ENCODE measurements around the gene BMERB1.

The BMERB1 gene

DNA sequence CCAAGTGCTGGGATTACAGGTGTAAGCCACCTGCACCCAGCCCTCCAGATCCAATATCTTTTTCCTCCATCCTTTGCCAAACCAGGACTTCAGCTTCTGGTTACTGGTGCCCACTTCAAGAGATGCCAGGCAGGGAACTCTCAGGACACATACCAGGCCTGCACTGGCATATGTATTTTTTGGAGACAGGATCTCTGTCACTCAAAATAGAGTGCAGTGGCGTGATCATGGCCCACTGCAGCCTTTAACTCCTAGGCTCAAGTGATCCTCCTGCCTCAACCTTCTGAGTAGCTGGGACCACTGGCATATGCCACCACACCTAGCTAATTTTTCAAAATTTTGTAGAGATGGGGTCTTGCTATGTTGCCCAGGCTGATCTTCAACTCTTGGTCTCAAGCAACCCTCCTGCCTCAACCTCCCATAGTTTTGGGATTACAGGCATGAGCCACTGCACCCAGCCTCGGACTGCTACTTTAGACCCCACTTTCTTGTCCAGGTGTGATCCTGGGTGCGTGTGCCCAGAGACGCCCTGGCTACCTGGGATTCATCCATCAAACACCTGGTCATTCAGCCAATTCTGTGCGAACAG is 55.8 kb downstream of the BMERB1 start:
- H3K27ac Mint-ChIP-seq, result no peak overlapping the region
- no peaks in the 10 kb centered on the region for H3K9me3 Mint-ChIP-seq
- no peaks in the 10 kb centered on the region for H3K27me3 Mint-ChIP-seq (ENCODE audit: low read depth)
- H3K36me3 Mint-ChIP-seq (ENCODE audit: low read depth), result peaks cover 1% of the 10 kb centered on the region
- H3K4me3 Mint-ChIP-seq, result no peak overlapping the region
- peaks cover 4% of the 10 kb centered on the region for H3K4me1 Mint-ChIP-seq (ENCODE audit: low read depth)

DNA sequence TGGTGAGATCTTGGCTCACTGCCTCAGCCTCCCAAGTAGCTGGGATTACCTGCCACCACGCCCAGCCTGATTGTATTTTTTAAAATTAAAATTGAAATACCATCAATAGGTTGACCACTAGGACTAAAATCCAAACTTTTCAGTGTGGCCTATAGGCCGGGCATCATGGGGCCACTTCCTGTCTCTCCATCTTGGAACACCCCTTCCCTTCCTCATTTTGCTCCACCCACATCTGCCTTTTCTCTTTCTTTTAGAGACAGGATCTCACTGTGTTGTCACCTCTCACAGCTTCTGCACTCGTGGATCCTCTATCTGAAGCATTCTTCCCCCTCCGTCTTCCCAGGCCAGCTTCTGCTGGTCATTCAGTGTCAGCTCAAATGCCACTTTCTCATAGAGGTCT is 57.0 kb downstream of the BMERB1 start:
- H3K36me3 Mint-ChIP-seq (ENCODE audit: low read depth), result peaks cover 1% of the 10 kb centered on the region
- H3K9me3 Mint-ChIP-seq, result no peaks in the 10 kb centered on the region
- H3K4me3 Mint-ChIP-seq, result no peak overlapping the region
- peaks cover 4% of the 10 kb centered on the region for H3K4me1 Mint-ChIP-seq (ENCODE audit: low read depth)
- H3K27ac Mint-ChIP-seq, result no peak overlapping the region
- H3K27me3 Mint-ChIP-seq (ENCODE audit: low read depth), result no peaks in the 10 kb centered on the region

DNA sequence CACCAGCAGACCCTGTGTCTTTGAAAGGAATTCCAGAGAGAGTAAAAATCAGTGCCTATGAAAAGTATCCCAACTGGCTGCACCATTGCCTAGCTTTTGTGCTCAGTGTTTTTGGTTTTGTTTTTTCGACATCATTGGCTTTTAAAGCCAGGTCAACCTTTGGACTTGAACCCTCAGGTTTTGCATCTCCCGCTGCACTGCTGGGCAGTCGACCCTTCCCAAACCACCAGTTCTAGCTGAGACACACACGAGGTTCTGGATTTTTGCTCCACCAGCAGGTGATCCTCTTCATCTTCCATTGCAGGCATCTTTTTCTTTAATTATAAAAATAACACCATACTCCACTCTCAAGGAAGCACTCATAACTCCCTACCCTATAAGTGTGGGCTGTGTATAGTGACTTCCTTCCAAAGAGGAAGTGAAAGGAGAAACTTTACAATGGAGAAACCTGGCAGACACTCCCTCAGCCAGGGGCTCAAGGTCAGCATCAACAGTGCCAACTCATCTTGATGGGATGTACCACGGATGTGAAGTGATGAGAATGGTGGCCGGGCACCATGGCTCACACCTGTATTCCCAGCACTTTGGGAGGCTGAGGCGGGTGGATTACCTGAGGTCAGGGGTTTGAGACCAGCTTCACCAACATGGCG is 57.8 kb downstream of the BMERB1 start:
- Mint-ChIP-seq H3K4me1 (ENCODE audit: low read depth) (peaks cover 4% of the 10 kb centered on the region), H3K4me3 (no peak overlapping the region), H3K36me3 (ENCODE audit: low read depth) (peaks cover 1% of the 10 kb centered on the region), H3K9me3 (no peaks in the 10 kb centered on the region), H3K27ac (no peak overlapping the region), H3K27me3 (ENCODE audit: low read depth) (no peaks in the 10 kb centered on the region)

DNA sequence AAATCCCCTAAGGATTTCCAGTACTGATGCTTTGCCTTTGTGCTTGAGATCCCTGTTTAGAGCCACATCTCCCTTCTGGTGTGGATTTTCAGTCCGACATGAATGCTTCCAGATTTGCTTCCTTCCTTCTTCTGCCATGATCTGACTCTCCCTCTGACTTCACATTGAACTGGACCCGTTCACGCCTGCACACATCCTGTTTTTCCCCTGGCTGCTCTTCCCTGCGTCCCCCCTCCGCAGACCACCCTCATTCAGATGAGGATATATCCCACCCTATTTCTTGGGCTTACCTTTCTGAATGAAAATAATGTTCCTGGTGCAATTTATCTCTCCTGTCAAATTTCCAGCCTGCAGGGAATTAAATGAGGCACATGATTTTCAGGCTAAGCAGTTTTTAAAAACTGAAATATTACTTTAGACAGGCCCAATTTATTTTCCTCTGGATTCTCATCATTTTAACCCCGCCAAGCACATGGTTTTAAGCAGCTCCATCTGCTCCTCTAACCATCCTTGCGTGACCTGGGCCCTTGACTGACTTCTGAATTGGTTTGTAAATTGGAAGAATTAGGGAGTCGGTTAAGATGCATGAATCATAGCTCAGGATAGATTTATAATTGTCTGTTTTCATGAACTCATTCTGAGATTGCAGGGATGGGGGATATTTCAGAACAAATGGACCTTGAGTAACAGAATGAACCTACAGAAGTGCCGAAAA is 59.2 kb downstream of the BMERB1 start:
- Mint-ChIP-seq H3K9me3 (no peaks in the 10 kb centered on the region), H3K36me3 (ENCODE audit: low read depth) (peaks cover 1% of the 10 kb centered on the region), H3K27ac (no peak overlapping the region), H3K4me1 (ENCODE audit: low read depth) (peaks cover 4% of the 10 kb centered on the region), H3K4me3 (no peak overlapping the region), H3K27me3 (ENCODE audit: low read depth) (no peaks in the 10 kb centered on the region)

DNA sequence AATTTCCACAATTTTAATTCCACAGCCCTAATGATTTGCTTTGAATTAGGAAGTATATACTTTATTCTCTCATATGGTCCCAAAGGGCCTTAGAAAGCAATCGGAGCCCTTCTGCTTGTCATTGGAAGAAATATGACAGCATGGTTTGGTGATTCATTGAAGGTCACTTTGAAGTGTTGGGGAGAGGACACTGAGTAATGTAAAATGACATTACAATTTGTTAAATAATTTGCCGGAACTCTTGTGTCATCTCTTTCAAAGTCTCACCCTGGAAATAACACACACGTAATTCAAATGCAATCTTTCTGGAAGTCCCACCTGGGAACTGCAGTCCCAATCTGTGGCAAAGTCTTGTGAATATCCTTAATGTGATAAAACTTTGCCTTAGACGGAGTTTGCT is 59.8 kb downstream of the BMERB1 start:
- Mint-ChIP-seq H3K36me3 (ENCODE audit: low read depth) (peaks cover 1% of the 10 kb centered on the region), H3K9me3 (no peaks in the 10 kb centered on the region), H3K4me1 (ENCODE audit: low read depth) (no peaks in the 10 kb centered on the region), H3K27ac (no peak overlapping the region), H3K4me3 (no peak overlapping the region), H3K27me3 (ENCODE audit: low read depth) (no peaks in the 10 kb centered on the region)

DNA sequence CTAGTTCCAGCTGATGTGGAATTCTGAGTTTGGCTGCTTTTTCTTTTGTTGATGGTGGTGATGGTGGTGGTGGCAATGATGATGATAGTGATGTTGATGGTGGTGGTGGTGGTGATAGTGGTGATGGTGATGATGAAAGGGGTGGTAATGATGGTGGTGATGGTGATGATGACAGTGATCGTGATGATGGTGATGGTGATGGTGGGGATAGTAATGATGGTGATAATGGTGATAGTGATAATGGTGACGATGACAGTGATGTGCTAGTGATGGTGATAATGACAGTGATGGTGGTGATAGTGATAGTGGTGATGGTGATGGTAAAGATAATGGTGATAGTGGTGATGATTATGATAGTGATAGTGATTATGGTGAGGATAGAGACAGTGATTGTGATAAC is 61.5 kb downstream of the BMERB1 start:
- H3K36me3 Mint-ChIP-seq (ENCODE audit: low read depth), result no peaks in the 10 kb centered on the region
- H3K4me1 Mint-ChIP-seq (ENCODE audit: low read depth), result no peaks in the 10 kb centered on the region
- H3K9me3 Mint-ChIP-seq, result no peaks in the 10 kb centered on the region
- H3K27ac Mint-ChIP-seq, result no peak overlapping the region
- H3K4me3 Mint-ChIP-seq, result no peak overlapping the region
- no peaks in the 10 kb centered on the region for H3K27me3 Mint-ChIP-seq (ENCODE audit: low read depth)

DNA sequence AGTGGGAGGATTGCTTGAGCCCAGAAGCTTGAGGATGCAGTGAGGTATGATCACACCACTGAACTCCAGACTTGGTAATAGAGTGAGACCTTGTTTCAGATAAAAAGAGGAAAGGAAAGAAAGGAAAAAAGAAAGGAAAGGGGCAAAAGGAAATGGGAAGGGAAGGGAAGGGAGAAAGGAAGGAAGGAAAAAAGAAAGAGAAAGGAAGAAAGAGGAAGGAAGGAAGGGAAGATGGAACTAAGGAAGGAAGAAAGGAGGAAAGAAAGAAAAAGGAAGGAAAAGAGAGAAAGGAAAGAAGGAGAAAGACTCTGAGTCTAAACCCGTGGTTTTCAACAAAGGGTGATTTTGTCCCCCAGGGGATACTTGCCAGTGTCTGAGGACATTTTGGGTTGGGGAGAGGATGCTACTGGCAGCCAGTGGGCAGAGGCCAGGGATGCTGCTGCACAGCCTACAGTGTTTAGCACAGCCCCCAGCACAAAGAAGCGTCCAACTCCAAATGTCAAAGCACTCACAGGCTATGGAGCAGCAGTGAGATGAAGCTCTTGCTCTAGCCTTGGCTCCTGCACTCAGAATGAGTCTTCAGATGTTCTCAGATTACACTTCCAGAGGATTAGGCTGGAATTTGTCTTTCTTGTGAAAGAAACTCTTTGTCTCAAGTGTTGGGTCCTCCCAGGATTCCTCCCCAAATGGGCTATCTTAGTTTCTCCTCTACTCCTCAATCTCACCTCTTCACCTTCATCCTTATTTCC is 64.2 kb downstream of the BMERB1 start:
- Mint-ChIP-seq H3K27me3 (ENCODE audit: low read depth) (no peaks in the 10 kb centered on the region), H3K27ac (no peak overlapping the region), H3K4me3 (no peak overlapping the region)

DNA sequence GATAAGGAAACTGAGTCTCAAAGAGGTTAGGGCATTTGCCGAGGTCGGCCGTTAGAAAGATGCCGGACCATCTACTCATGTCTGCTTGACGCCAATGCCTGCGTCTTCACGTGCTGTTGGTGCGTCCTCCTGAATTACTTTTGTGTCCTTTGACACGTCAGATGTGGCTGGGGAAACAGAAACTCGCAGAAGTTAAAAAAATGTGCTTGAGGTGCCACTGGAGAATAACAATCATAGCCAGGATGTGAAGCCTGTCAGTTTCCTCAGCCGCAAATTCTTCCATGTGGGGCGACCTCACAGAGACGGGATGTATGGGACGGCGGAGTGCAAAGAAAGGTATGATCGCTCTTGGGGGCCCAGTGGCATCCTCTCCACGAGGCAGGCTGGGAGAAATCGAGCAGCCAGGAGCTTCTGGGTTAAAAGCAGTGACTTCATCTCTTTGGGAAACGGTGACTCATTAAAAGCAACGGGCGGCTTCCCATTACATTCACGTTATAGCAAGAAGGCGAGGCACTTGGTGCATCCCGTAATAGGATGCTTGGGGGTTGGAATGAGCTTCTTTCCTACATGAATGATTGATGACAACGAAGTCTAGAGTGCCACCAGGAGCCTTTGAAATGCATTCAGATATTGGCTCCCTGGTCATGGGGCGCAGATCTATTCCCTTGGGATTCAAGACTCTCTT is 67.8 kb downstream of the BMERB1 start:
- Mint-ChIP-seq H3K9me3 (no peaks in the 10 kb centered on the region), H3K27me3 (ENCODE audit: low read depth) (peaks cover 4% of the 10 kb centered on the region), H3K27ac (no peak overlapping the region)

More for the DNA sequence above, 64.2 kb downstream of the BMERB1 start:
- Mint-ChIP-seq H3K36me3 (ENCODE audit: low read depth) (no peaks in the 10 kb centered on the region), H3K4me1 (ENCODE audit: low read depth) (no peaks in the 10 kb centered on the region), H3K9me3 (no peaks in the 10 kb centered on the region)

DNA sequence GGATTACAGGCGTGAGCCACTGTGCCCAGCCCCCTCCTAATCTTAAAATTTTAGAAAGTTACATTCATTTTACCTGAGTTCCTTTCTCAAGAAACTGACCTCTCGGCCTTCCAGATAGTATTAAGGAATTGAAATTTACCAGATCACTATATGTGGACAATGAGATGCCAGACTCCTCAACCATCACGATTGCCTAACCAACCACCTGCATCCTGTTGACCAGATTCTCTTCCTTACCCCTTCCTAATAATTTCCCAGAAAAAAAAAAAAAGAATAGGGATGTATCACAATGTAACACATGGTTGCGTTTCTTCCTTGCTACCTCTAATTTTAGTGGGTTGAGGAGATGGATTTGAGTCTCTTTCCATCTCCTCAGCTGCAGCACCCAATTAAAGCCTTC is 72.1 kb downstream of the BMERB1 start:
- peaks cover 10% of the 10 kb centered on the region for H3K4me1 Mint-ChIP-seq (ENCODE audit: low read depth)
- H3K27ac Mint-ChIP-seq, result no peak overlapping the region
- peaks cover 4% of the 10 kb centered on the region for H3K27me3 Mint-ChIP-seq (ENCODE audit: low read depth)

More for the DNA sequence above, 67.8 kb downstream of the BMERB1 start:
- H3K36me3 Mint-ChIP-seq (ENCODE audit: low read depth), result no peaks in the 10 kb centered on the region
- no peak overlapping the region for H3K4me3 Mint-ChIP-seq
- peaks cover 3% of the 10 kb centered on the region for H3K4me1 Mint-ChIP-seq (ENCODE audit: low read depth)

DNA sequence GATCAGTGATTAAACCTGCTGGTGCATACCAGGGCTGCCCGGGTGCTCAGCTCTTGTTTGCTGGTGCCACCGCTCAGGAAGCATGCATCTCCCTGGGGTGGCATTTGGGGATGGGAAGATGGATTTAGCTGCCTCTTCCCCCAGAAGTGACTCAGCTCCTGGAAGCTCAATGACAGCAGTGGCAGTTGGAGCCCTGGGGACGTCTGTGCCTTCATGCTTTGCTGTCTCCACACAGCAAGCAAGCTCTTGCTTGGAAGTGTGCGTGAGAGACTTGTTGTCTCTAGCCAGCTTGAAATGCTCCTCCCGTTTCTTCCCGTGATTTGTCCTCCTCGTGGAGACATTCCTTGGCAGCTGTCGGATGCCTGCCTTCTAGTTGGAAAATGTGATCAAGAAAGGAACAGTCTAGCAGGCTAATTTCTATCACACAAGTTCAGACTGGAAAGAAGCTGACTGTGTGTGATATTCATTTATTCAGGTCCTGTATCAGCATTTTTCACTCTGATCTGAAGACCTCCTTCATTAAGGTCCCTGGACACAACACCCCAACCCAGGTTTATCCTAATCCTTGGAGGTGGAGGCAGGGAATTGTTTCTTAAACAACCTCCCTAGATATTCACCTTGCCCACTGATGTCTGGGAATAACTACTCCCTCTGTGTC is 73.0 kb downstream of the BMERB1 start:
- Mint-ChIP-seq H3K36me3 (ENCODE audit: low read depth) (no peaks in the 10 kb centered on the region), H3K27me3 (ENCODE audit: low read depth) (peaks cover 4% of the 10 kb centered on the region), H3K9me3 (no peaks in the 10 kb centered on the region), H3K27ac (no peak overlapping the region), H3K4me1 (ENCODE audit: low read depth) (peaks cover 10% of the 10 kb centered on the region), H3K4me3 (no peak overlapping the region)

More for the DNA sequence above, 72.1 kb downstream of the BMERB1 start:
- no peaks in the 10 kb centered on the region for H3K36me3 Mint-ChIP-seq (ENCODE audit: low read depth)
- H3K9me3 Mint-ChIP-seq, result no peaks in the 10 kb centered on the region
- no peak overlapping the region for H3K4me3 Mint-ChIP-seq

DNA sequence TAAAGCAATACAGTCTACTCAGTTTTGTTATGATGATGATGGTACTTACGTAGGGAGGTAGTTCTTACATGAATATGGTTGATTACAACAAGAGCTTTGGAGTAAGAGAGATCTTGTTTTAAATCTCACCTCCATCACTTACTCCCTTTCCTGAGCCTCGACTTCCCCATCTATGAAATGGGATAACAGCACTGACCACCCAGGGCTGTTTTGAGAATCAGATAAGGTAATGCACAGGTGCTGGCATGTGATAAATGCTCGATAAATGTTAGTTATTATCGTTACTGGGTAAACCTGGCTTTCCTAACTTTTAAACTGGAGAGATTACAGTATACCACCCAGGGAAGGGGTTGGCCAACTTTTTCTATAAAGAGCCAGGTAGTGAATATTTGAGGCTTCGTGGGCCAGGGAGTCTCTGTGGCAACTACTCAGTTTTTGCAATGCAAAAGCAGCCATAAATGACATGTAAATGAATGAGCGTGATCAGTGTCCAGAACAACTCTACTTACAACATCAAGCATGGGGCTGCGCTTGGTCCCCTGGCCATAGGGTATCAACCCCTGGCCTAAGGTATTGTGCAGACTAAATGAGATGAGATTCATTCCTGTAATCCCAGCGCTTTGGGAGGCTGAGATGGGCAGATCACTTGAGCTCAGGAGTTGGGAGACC is 73.7 kb downstream of the BMERB1 start:
- H3K4me1 Mint-ChIP-seq (ENCODE audit: low read depth), result peaks cover 10% of the 10 kb centered on the region
- H3K36me3 Mint-ChIP-seq (ENCODE audit: low read depth), result no peaks in the 10 kb centered on the region
- peaks cover 4% of the 10 kb centered on the region for H3K27me3 Mint-ChIP-seq (ENCODE audit: low read depth)
- no peaks in the 10 kb centered on the region for H3K9me3 Mint-ChIP-seq
- no peak overlapping the region for H3K4me3 Mint-ChIP-seq
- H3K27ac Mint-ChIP-seq, result no peak overlapping the region

DNA sequence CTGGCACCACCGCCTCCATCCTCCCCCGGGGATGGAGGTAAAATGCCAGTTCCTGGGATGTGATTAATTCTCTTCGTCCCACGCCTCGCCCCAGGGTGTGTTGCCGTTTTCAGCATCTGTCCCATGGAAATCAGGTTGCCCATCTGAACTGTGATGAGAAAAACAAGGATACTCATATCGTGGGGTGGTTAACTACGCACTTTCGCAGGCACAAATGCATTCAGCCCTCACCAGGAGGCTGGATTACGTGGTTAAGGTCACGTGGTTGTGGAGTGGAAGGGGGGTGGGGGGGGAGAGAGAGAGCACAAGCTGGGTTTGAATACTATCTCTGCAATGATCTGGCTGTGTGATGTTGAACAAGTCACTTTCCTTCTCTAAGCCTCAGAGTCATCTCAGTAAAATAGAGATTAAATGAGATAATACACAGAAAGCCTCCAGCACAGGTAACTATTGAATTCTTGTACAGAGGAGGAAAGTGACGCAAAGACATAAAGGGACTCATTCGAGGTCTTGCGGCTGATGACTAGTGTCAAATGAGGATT is 74.7 kb downstream of the BMERB1 start:
- Mint-ChIP-seq H3K4me1 (ENCODE audit: low read depth) (peaks cover 10% of the 10 kb centered on the region), H3K36me3 (ENCODE audit: low read depth) (no peaks in the 10 kb centered on the region), H3K9me3 (no peaks in the 10 kb centered on the region), H3K27ac (no peak overlapping the region), H3K4me3 (no peak overlapping the region), H3K27me3 (ENCODE audit: low read depth) (peaks cover 4% of the 10 kb centered on the region)

All from T-helper 1 cell treated with Interleukin-12 subunit alpha and Interleukin-12 subunit beta and Interleukin-4 antibody, amounts not matched to agents 30 μg/mL and 1 μg/mL, for 36 hours (primary cell).